ENCODE data around the gene CTNNA2.

CTNNA2 gene

DNA sequence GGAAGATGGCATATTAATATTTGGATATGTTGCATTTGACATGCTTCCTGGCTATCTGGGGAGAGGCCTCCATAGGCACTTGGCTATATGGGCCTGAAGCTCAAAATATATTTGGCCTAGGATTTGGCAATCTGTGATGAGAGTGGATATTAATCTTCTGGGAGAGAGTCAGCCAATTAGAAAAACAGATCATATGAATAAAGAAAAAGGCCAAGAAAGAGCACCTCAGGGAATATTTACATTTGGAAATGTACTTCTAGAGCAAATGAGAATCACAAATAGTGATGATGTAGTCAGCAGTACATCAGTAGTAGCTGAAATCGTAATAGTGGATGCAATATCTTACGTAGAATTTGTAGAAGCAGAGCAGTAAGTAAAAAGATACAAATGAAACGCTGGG, 277.0 kb downstream of the CTNNA2 start:
- Histone ChIP-seq H3K36me3 (replicated peaks) (no peaks in the 10 kb centered on the region), H3K4me3 (ENCODE audit: low read depth, low read length) (no peak overlapping the region), H3K27ac (no peak overlapping the region), H3K27me3 (replicated peaks) (no peaks in the 10 kb centered on the region)
- in situ Hi-C loops (cut with HindIII; ENCODE audit: low pct_ligation_motif_present, low sequenced_read_pairs) = no loop called here
- TF ChIP-seq, protein P1, sequence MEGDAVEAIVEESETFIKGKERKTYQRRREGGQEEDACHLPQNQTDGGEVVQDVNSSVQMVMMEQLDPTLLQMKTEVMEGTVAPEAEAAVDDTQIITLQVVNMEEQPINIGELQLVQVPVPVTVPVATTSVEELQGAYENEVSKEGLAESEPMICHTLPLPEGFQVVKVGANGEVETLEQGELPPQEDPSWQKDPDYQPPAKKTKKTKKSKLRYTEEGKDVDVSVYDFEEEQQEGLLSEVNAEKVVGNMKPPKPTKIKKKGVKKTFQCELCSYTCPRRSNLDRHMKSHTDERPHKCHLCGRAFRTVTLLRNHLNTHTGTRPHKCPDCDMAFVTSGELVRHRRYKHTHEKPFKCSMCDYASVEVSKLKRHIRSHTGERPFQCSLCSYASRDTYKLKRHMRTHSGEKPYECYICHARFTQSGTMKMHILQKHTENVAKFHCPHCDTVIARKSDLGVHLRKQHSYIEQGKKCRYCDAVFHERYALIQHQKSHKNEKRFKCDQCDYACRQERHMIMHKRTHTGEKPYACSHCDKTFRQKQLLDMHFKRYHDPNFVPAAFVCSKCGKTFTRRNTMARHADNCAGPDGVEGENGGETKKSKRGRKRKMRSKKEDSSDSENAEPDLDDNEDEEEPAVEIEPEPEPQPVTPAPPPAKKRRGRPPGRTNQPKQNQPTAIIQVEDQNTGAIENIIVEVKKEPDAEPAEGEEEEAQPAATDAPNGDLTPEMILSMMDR (IDR thresholded peaks at IDR 0.05; ENCODE audit: low read depth, low read length, missing control alignments) = no peak
- DNase-seq = no peak

DNA sequence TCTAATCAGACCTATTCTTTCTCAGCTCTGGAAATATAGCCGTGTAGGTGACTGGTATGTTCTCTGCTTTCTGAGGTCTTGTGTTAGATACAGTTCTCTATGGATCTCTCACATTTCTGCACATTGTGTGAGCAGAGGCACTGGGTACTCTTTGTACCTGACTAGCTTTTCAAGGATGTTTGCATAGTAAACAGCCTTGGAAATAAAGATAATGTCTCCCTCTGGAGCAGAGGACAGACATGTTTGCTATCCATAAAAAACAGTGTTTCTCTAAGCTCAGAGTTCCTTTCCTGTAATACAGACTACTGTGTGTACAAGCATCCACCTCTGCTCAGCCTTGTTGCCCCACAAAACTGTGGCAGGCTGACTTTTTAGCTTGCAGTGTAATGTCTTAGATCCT, 279.2 kb downstream of the CTNNA2 start:
- no peak overlapping the region for H3K27ac ChIP-seq
- TF ChIP-seq, protein P1 (IDR thresholded peaks at IDR 0.05; ENCODE audit: low read depth, low read length, missing control alignments) = no peak
- no peak overlapping the region for H3K4me3 ChIP-seq (ENCODE audit: low read depth, low read length)
- in situ Hi-C loops (cut with HindIII; ENCODE audit: low pct_ligation_motif_present, low sequenced_read_pairs) = no loop called here
- H3K36me3 ChIP-seq (replicated peaks) = no peaks in the 10 kb centered on the region
- no peak for DNase-seq
- H3K27me3 ChIP-seq (replicated peaks) = no peaks in the 10 kb centered on the region

DNA sequence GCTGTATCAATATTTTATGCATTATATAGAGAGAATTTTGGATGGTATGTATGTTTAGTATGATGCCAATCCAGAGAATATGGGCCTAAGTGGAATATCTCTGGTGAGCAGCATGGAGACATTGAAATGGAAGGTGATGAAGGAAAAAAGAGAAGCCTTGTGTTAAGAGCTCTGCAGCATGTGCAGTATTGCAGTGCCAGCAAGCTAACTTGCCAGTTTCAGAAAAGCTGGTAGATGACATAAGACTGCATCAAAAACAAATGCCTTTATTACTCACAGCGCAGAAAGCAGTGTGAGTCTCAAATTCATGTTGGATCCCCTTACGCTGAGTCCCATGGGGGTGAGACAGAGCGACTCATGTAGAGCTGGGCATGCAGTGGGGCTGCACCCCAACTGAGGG, 280.2 kb downstream of the CTNNA2 start:
- Histone ChIP-seq H3K27ac (no peak overlapping the region), H3K36me3 (replicated peaks) (no peaks in the 10 kb centered on the region), H3K4me3 (ENCODE audit: low read depth, low read length) (no peak overlapping the region), H3K27me3 (replicated peaks) (no peaks in the 10 kb centered on the region)
- TF ChIP-seq, protein P1 (IDR thresholded peaks at IDR 0.05; ENCODE audit: low read depth, low read length, missing control alignments) = no peak
- in situ Hi-C loops (cut with HindIII; ENCODE audit: low pct_ligation_motif_present, low sequenced_read_pairs) = no loop called here
- DNase-seq = no peak

DNA sequence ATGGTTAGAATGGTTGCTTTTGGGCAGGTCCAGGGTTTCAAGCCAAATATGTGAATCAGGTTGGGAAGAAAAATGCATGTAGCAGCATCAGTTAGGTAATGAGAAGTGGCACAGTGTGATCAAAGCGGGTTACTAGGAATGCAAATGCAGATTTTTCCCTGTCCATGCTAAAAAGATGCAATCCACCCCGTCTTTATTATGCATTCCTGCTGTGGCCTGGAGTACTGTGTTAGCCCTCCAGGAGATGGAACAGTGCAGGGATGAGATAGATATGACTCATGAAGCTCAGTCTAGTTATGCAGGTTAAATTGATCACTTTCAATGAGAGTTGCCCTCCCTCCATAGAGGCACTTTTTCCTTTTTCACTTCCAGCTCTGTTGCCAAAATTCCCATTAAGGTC, 283.8 kb downstream of the CTNNA2 start:
- DNase-seq = no peak
- Histone ChIP-seq H3K4me3 (ENCODE audit: low read depth, low read length) (no peak overlapping the region), H3K36me3 (replicated peaks) (no peaks in the 10 kb centered on the region), H3K27me3 (replicated peaks) (no peaks in the 10 kb centered on the region), H3K27ac (no peak overlapping the region)
- TF ChIP-seq, protein P1 (IDR thresholded peaks at IDR 0.05; ENCODE audit: low read depth, low read length, missing control alignments) = no peak
- in situ Hi-C loops (cut with HindIII; ENCODE audit: low pct_ligation_motif_present, low sequenced_read_pairs) = no loop called here

DNA sequence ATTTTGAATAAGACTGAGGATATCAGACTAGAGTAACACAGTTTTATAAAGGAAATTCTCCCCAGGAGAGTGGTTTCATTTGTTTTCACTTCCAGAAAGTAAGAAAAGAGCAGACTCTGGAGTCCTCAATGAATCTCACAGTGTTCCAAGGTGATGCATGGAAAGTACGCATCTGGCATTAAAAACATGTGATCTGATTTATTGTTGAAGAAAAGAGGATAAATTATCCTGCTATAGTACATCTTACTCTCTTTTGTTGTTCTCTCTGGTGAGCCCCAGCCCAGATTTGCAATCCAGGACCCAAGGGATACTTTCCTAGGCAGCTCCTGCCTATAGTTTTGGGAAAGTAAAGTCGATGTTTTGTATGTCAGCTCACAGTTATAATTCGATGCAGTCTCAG, 285.9 kb downstream of the CTNNA2 start:
- H3K27me3 ChIP-seq (replicated peaks) = no peaks in the 10 kb centered on the region
- H3K4me3 ChIP-seq (ENCODE audit: low read depth, low read length) = no peak overlapping the region
- no peak overlapping the region for H3K27ac ChIP-seq
- in situ Hi-C loops (cut with HindIII; ENCODE audit: low pct_ligation_motif_present, low sequenced_read_pairs) = no loop called here
- DNase-seq = no peak
- TF ChIP-seq, protein P1 (IDR thresholded peaks at IDR 0.05; ENCODE audit: low read depth, low read length, missing control alignments) = no peak
- H3K36me3 ChIP-seq (replicated peaks) = no peaks in the 10 kb centered on the region

DNA sequence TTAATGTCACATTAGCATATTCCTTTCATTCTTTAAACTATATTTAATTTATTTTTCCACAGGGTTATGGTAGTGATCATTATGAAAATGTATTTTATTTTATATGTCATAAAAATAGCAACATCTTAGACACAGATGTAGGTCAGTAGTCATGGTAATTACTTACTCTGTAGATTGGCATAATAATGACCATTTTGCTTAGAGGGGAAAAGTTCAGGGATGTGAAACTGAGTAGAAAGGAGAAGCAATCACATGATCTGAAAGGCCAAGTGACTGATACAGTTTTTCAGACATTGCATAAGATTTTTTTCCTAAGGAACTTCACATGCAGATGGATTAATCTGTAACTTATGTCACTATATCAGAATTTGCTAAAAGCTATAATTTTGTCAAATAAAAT, 286.9 kb downstream of the CTNNA2 start:
- no peak overlapping the region for H3K27ac ChIP-seq
- in situ Hi-C loops (cut with HindIII; ENCODE audit: low pct_ligation_motif_present, low sequenced_read_pairs) = no loop called here
- H3K4me3 ChIP-seq (ENCODE audit: low read depth, low read length) = no peak overlapping the region
- H3K36me3 ChIP-seq (replicated peaks) = no peaks in the 10 kb centered on the region
- no peak for DNase-seq
- TF ChIP-seq, protein P1 (IDR thresholded peaks at IDR 0.05; ENCODE audit: low read depth, low read length, missing control alignments) = no peak
- H3K27me3 ChIP-seq (replicated peaks) = no peaks in the 10 kb centered on the region

All from brain microvascular endothelial cell (primary cell).